ENCODE measurements around the gene MANBA.

MANBA gene

GRCh38 chr4:102687373-102687981 lies 73.3 kb downstream of the MANBA start:
- DNase-seq (ENCODE audit: insufficient read length, low spot score) (no peak), FAIRE-seq (no peak)
- TF ChIP-seq CTCF (IDR thresholded peaks at IDR 0.05; ENCODE audit: insufficient read depth, missing control alignments) = no peak

GRCh38 chr4:102685768-102686167 lies 75.0 kb downstream of the MANBA start:
- TF ChIP-seq CTCF (IDR thresholded peaks at IDR 0.05; ENCODE audit: insufficient read depth, missing control alignments) = no peak
- DNase-seq (ENCODE audit: insufficient read length, low spot score) (no peak), FAIRE-seq (no peak)

- no peak for TF ChIP-seq CTCF (IDR thresholded peaks at IDR 0.05; ENCODE audit: insufficient read depth, missing control alignments)
- DNase-seq (ENCODE audit: insufficient read length, low spot score) (no peak), FAIRE-seq (no peak)
Measured at GRCh38 chr4:102684610-102685052, 76.1 kb downstream of the MANBA start.

GRCh38 chr4:102683881-102684609 lies 76.7 kb downstream of the MANBA start:
- no peak for FAIRE-seq

GRCh38 chr4:102678695-102679335 lies 82.0 kb downstream of the MANBA start:
- DNase-seq (ENCODE audit: insufficient read length, low spot score) = no peak
- TF ChIP-seq CTCF (IDR thresholded peaks at IDR 0.05; ENCODE audit: insufficient read depth, missing control alignments) = no peak
- FAIRE-seq = no peak

More at GRCh38 chr4:102683881-102684609, 76.7 kb downstream of the MANBA start:
- TF ChIP-seq CTCF (IDR thresholded peaks at IDR 0.05; ENCODE audit: insufficient read depth, missing control alignments) = no peak
- no peak for DNase-seq (ENCODE audit: insufficient read length, low spot score)

- no peak for FAIRE-seq
- no peak for TF ChIP-seq CTCF (IDR thresholded peaks at IDR 0.05; ENCODE audit: insufficient read depth, missing control alignments)
- DNase-seq (ENCODE audit: insufficient read length, low spot score) = no peak
Measured at GRCh38 chr4:102678107-102678506, 82.7 kb downstream of the MANBA start.

Data from D721Med (cell line).